ENCODE measurements around the gene ERBB4. TPM values are rescaled to one million over a fixed set of nuclear protein-coding genes. Genes with fewer than 3 reads are reported as not detected.

ERBB4 gene
- total and polyA plus RNA-seq, 2 of the 8 experiments (the other 6 are each of a cell fraction or from before 2014, with no cell fraction given) = 0.34 to 1.3 TPM

DNA sequence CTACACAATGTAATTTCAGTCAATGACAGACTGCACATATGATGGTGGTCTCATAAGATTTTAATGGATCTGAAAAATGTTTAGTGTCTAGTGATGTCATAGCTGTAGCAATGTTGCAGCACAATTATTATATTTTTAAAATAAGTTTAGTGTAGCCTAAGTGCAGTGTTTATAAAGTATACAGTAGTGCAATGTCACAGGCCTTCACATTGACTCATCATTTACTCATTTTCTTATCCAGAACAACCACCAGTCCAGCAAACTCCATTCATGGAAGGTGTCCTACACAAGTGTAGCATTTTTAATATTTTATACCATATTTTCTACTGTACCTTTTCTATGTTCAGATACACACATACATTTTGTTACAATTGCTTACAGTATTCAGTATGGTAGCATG lies 663.1 kb downstream of the ERBB4 start:
- Histone ChIP-seq H3K9ac (replicated peaks in 1 of 4; ENCODE audit: extremely low read depth in 1 of 4, low read depth in 3 of 4, low read length in 3 of 4) (no peak overlapping the region), H3K79me2 (ENCODE audit: control insufficient read depth in 1 of 2, insufficient read depth in 2 of 2, low read length in 2 of 2) (no peaks in the 10 kb centered on the region), H3K18ac (ENCODE audit: extremely low read depth, low read length) (no peak overlapping the region), H3K14ac (ENCODE audit: insufficient read length) (no peak overlapping the region), H2BK12ac (ENCODE audit: low read depth, low read length) (no peak overlapping the region), H2BK20ac (ENCODE audit: low read length) (no peak overlapping the region), H2BK5ac (ENCODE audit: low read depth, low read length) (no peak overlapping the region), H2BK15ac (ENCODE audit: low read length) (no peak overlapping the region), H3K23me2 (ENCODE audit: low read depth, low read length) (no peaks in the 10 kb centered on the region), H3K36me3 (ENCODE audit: control insufficient read depth in 2 of 4, insufficient read depth in 4 of 4, low read length in 3 of 4) (no peaks in the 10 kb centered on the region), H3K4me3 (ENCODE audit: extremely low read depth in 1 of 4, insufficient read depth in 2 of 4, low read depth in 3 of 4, low read length in 4 of 4) (no peak overlapping the region), H3K23ac (ENCODE audit: insufficient read length) (no peak overlapping the region), H3K27me3 (replicated peaks in 1 of 4; ENCODE audit: control insufficient read depth in 3 of 4, extremely low read depth in 1 of 4, insufficient read depth in 3 of 4, low read length in 3 of 4) (no peaks in the 10 kb centered on the region), H4K8ac (ENCODE audit: extremely low read depth, insufficient read depth, low read length) (no peak overlapping the region), H3K9me3 (ENCODE audit: insufficient read depth in 2 of 2, low read depth in 1 of 2, low read length in 1 of 2) (no peaks in the 10 kb centered on the region), H4K5ac (ENCODE audit: insufficient read length, low read depth, low read length) (no peak overlapping the region), H3K56ac (replicated peaks; ENCODE audit: insufficient read length, low read depth, low read length) (no peak overlapping the region), H3K79me1 (ENCODE audit: low read depth, low read length) (no peaks in the 10 kb centered on the region), H2AK5ac (ENCODE audit: low read depth, low read length) (no peak overlapping the region), H3K27ac (ENCODE audit: low read depth, low read length) (no peak overlapping the region), H3K4me1 (replicated peaks in 1 of 4; ENCODE audit: control insufficient read depth in 3 of 4, insufficient read depth in 4 of 4, low read length in 3 of 4) (no peaks in the 10 kb centered on the region), H4K20me1 (replicated peaks in 1 of 2; ENCODE audit: control insufficient read depth in 1 of 2, insufficient read depth in 2 of 2, low read length in 2 of 2) (no peaks in the 10 kb centered on the region), H3K4ac (replicated peaks; ENCODE audit: insufficient read length, low read depth, low read length) (no peak overlapping the region), H4K91ac (replicated peaks; ENCODE audit: insufficient read length, low read length) (no peak overlapping the region), H3K4me2 (ENCODE audit: insufficient read depth in 1 of 2, low read depth in 2 of 2, low read length in 2 of 2) (no peak overlapping the region), H2AFZ (ENCODE audit: low read length) (no peak overlapping the region), H2BK120ac (replicated peaks; ENCODE audit: low read depth, low read length) (no peak overlapping the region)
- CTCF ChIA-PET (ENCODE audit: partially characterized antibody) = no interaction called here
- TF ChIP-seq TEAD4 (IDR thresholded peaks at IDR 0.05; ENCODE audit: low read depth, low read length) = no peak
- TF ChIP-seq BACH1 (IDR thresholded peaks at IDR 0.05; ENCODE audit: low read length) = no peak
- no peak for TF ChIP-seq TCF12 (IDR thresholded peaks at IDR 0.05; ENCODE audit: low read depth, low read length)
- TF ChIP-seq, protein P1, sequence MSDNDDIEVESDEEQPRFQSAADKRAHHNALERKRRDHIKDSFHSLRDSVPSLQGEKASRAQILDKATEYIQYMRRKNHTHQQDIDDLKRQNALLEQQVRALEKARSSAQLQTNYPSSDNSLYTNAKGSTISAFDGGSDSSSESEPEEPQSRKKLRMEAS (IDR thresholded peaks at IDR 0.05) = no peak
- no peak for TF ChIP-seq RXRA (IDR thresholded peaks at IDR 0.05; ENCODE audit: insufficient read depth, low read depth, low read length)
- TF ChIP-seq CBX8 (IDR thresholded peaks at IDR 0.05; ENCODE audit: borderline replicate concordance, low read depth, low read length) = no peak
- no peak for TF ChIP-seq NANOG (IDR thresholded peaks at IDR 0.05; ENCODE audit: insufficient read depth, low read depth, low read length, poor library complexity, severe bottlenecking)
- TF ChIP-seq CREB1 (IDR thresholded peaks at IDR 0.05) = no peak
- TF ChIP-seq SIX5 (IDR thresholded peaks at IDR 0.05; ENCODE audit: low read depth, low read length) = no peak
- TF ChIP-seq, protein P2, sequence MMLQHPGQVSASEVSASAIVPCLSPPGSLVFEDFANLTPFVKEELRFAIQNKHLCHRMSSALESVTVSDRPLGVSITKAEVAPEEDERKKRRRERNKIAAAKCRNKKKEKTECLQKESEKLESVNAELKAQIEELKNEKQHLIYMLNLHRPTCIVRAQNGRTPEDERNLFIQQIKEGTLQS (IDR thresholded peaks at IDR 0.05; ENCODE audit: insufficient read depth, low read depth, low read length) = no peak
- TF ChIP-seq, protein P3, sequence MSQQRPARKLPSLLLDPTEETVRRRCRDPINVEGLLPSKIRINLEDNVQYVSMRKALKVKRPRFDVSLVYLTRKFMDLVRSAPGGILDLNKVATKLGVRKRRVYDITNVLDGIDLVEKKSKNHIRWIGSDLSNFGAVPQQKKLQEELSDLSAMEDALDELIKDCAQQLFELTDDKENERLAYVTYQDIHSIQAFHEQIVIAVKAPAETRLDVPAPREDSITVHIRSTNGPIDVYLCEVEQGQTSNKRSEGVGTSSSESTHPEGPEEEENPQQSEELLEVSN (IDR thresholded peaks at IDR 0.05) = no peak
- no peak for TF ChIP-seq POLR2AphosphoS5 (IDR thresholded peaks at IDR 0.05; ENCODE audit: low read depth, low read length)
- no peak for TF ChIP-seq EZH2 (IDR thresholded peaks at IDR 0.05; ENCODE audit: low read depth, low read length, severe bottlenecking)
- TF ChIP-seq PHF8 (conservative IDR thresholded peaks at IDR 0.05; ENCODE audit: low read depth, low read length) = no peak
- TF ChIP-seq RNF2 (IDR thresholded peaks at IDR 0.05; ENCODE audit: borderline replicate concordance, low read depth, low read length, missing control alignments, poor library complexity, severe bottlenecking) = no peak
- no peak for FAIRE-seq
- no peak for DNase-seq (ENCODE audit: low read depth in 1 of 2, low spot score in 2 of 2)
- POLR2A ChIA-PET (ENCODE audit: partially characterized antibody) = no interaction called here
